Neural cell (in vitro differentiated cells): ENCODE measurements around the gene KLHL17.

Experiments used
- CTCF ChIP-seq: fragments of 450-650 bp; IDR thresholded peaks from 2 replicates; pipeline ENCODE4 v1.5.1; 2014; ENCODE audit warnings: antibody characterized with exemption, mild to moderate bottlenecking, moderate library complexity; ENCODE audit not compliant: poor library complexity, severe bottlenecking
- REST ChIP-seq: IDR thresholded peaks from 2 replicates; pipeline ENCODE4 v1.6.1; 2012; ENCODE audit warnings: borderline replicate concordance

- TF ChIP-seq CTCF (no peak), REST (no peak)
These were observed 43.3 kb upstream of the KLHL17 start for GRCh38 chr1:917076-917459.
